IMR-90 (cell line): Measurements from ENCODE around the gene ATPAF2. TPM values are rescaled to one million over a fixed set of nuclear protein-coding genes. Genes with fewer than 3 reads are reported as not detected.

Experiments used
- ATAC-seq: fragments of 200-7000 bp; cut with Tn5 transposase; 2 replicates; pipeline ENCODE4 v1.9.1; 2020; ENCODE audit warnings: low read depth, mild to moderate bottlenecking, moderate library complexity
- BruUV-seq: library from RNA; stranded (reverse); fragments of 400-500 nt; replicated peaks from 2 replicates; lab custom pipeline; 2021; lab: Mats Ljungman, UMichigan
- CTCF ChIA-PET: fragments of 300-600 bp; formaldehyde crosslinking; extraction: SDS; loops from one replicate; lab custom pipeline; 2021; ENCODE audit warnings: antibody characterized with exemption; lab: Yijun Ruan, JAX
- POLR2A ChIA-PET: fragments of 300-600 bp; sonication (Branson Sonifier 250); formaldehyde crosslinking; loops from one replicate; lab custom pipeline; 2022; ENCODE audit warnings: antibody characterized with exemption; ENCODE audit not compliant: unreplicated experiment; lab: Charles Lee
- DNase-seq: peaks from one replicate; pipeline ENCODE4 v3.0.0; 2013
- H2AFZ ChIP-seq: replicated peaks from 2 replicates; pipeline ENCODE3; 2013; ENCODE audit warnings: low read length, mild to moderate bottlenecking; ENCODE audit not compliant: poor library complexity
- H2AK5ac ChIP-seq: 2 replicates; pipeline ENCODE4 v1.6.1; 2013; ENCODE audit warnings: low read depth, low read length, inconsistent platforms
- H2AK9ac ChIP-seq: replicated peaks from 2 replicates; pipeline ENCODE3; 2013; ENCODE audit warnings: mild to moderate bottlenecking, low read depth, low read length, moderate library complexity; ENCODE audit not compliant: poor library complexity
- H2BK120ac ChIP-seq: 2 replicates; pipeline ENCODE4 v1.6.1; 2013; ENCODE audit warnings: low read depth, low read length, inconsistent platforms
- H2BK15ac ChIP-seq: 3 replicates; pipeline ENCODE4 v1.6.1; 2013; ENCODE audit warnings: low read depth, low read length, inconsistent platforms
- H2BK20ac ChIP-seq: 2 replicates; pipeline ENCODE4 v1.6.1; 2013; ENCODE audit warnings: low read depth, mild to moderate bottlenecking, inconsistent platforms, low read length, moderate library complexity
- H2BK5ac ChIP-seq: 2 replicates; pipeline ENCODE4 v1.6.1; 2013; ENCODE audit warnings: mild to moderate bottlenecking, low read depth, low read length, inconsistent platforms; ENCODE audit not compliant: poor library complexity, severe bottlenecking
- H3K14ac ChIP-seq: replicated peaks from 2 replicates; pipeline ENCODE4 v1.6.1; 2013; ENCODE audit warnings: low read depth, low read length, inconsistent platforms
- H3K18ac ChIP-seq: 2 replicates; pipeline ENCODE4 v1.6.1; 2013; ENCODE audit warnings: low read depth, low read length, control low read depth
- H3K23ac ChIP-seq: 2 replicates; pipeline ENCODE4 v1.6.1; 2013; ENCODE audit warnings: low read depth, low read length, inconsistent platforms
- H3K27ac ChIP-seq: 2 replicates; pipeline ENCODE4 v1.5.1; 2013; ENCODE audit warnings: mild to moderate bottlenecking, control low read depth, low read length; ENCODE audit not compliant: insufficient read depth
- H3K27me3 ChIP-seq: 2 replicates; pipeline ENCODE4 v1.6.1; 2013; ENCODE audit warnings: low read length; ENCODE audit not compliant: control insufficient read depth, insufficient read depth
- H3K36me3 ChIP-seq: 2 replicates; pipeline ENCODE4 v1.6.1; 2013; ENCODE audit warnings: low read length, mixed read lengths; ENCODE audit not compliant: control insufficient read depth, insufficient read depth
- H3K4ac ChIP-seq: 2 replicates; pipeline ENCODE4 v1.6.1; 2013; ENCODE audit warnings: low read depth, low read length, inconsistent platforms
- H3K4me1 ChIP-seq: 2 replicates; pipeline ENCODE4 v1.6.1; 2013; ENCODE audit warnings: low read length, mixed read lengths; ENCODE audit not compliant: control insufficient read depth, insufficient read depth
- H3K4me2 ChIP-seq: 2 replicates; pipeline ENCODE4 v1.6.1; 2013; ENCODE audit warnings: low read depth, mild to moderate bottlenecking, control low read depth, low read length, moderate library complexity
- H3K4me3 ChIP-seq: 2 replicates; pipeline ENCODE4 v1.5.1; 2013; ENCODE audit warnings: low read depth, mild to moderate bottlenecking, control low read depth, low read length, moderate library complexity; ENCODE audit not compliant: insufficient read depth
- H3K56ac ChIP-seq: 2 replicates; pipeline ENCODE4 v1.6.1; 2013; ENCODE audit warnings: low read length, inconsistent platforms; ENCODE audit not compliant: insufficient read depth; ENCODE audit errors: extremely low read depth
- H3K79me1 ChIP-seq, 2 experiments: 2 replicates each; pipeline ENCODE4 v1.6.1; 2013; ENCODE audit warnings: low read length in 2 of 2, inconsistent platforms in 1 of 2, low read depth in 1 of 2
- H3K9ac ChIP-seq: 2 replicates; pipeline ENCODE4 v1.6.1; 2013; ENCODE audit warnings: low read depth, low read length, control low read depth
- H3K9me1 ChIP-seq: 2 replicates; pipeline ENCODE4 v1.6.1; 2013; ENCODE audit warnings: low read length, inconsistent platforms; ENCODE audit not compliant: insufficient read depth
- H3K9me3 ChIP-seq: 2 replicates; pipeline ENCODE4 v1.6.1; 2013; ENCODE audit warnings: low read length; ENCODE audit not compliant: control insufficient read depth, insufficient read depth
- H4K20me1 ChIP-seq: 2 replicates; pipeline ENCODE4 v1.6.1; 2013; ENCODE audit warnings: low read length, inconsistent platforms; ENCODE audit not compliant: insufficient read depth
- H4K5ac ChIP-seq: 2 replicates; pipeline ENCODE4 v1.6.1; 2013; ENCODE audit warnings: mild to moderate bottlenecking, low read depth, low read length, control low read depth
- H4K8ac ChIP-seq, 2 experiments: 2 replicates each; pipeline ENCODE4 v1.6.1; 2013; ENCODE audit warnings: low read depth in 2 of 2, low read length in 2 of 2, control low read depth in 1 of 2, inconsistent platforms in 1 of 2
- H4K91ac ChIP-seq: 2 replicates; pipeline ENCODE4 v1.6.1; 2013; ENCODE audit warnings: low read depth, low read length, inconsistent platforms; ENCODE audit not compliant: insufficient read depth
- BHLHE40 ChIP-seq: fragments of 150-350 bp; IDR thresholded peaks from 2 replicates; pipeline ENCODE4 v1.6.1; 2016; ENCODE audit warnings: mild to moderate bottlenecking, low read depth, low read length
- CEBPB ChIP-seq: IDR thresholded peaks from 2 replicates; pipeline ENCODE4 v1.6.1; 2012; ENCODE audit warnings: low read depth, low read length, improper control_type of control experiment
- CHD1 ChIP-seq: IDR thresholded peaks from 2 replicates; pipeline ENCODE4 v1.6.1; 2012; ENCODE audit warnings: low read depth, low read length, improper control_type of control experiment
- FOS ChIP-seq: fragments of 150-350 bp; IDR thresholded peaks from 2 replicates; pipeline ENCODE4 v1.6.1; 2016; ENCODE audit warnings: low read depth, low read length
- MAFK ChIP-seq: IDR thresholded peaks from 2 replicates; pipeline ENCODE4 v1.6.1; 2012; ENCODE audit warnings: low read depth, low read length, improper control_type of control experiment
- MXI1 ChIP-seq: IDR thresholded peaks from 2 replicates; pipeline ENCODE4 v1.6.1; 2012; ENCODE audit warnings: low read depth, mild to moderate bottlenecking, low read length, moderate library complexity, borderline replicate concordance
- NFE2L2 ChIP-seq: fragments of 150-350 bp; IDR thresholded peaks from 2 replicates; pipeline ENCODE4 v1.6.1; 2016; ENCODE audit warnings: low read depth, mild to moderate bottlenecking, low read length
- POLR2A ChIP-seq: IDR thresholded peaks from 2 replicates; pipeline ENCODE4 v1.6.1; 2012; ENCODE audit warnings: mild to moderate bottlenecking, low read depth, low read length
- RCOR1 ChIP-seq: IDR thresholded peaks from 2 replicates; pipeline ENCODE4 v1.6.1; 2012; ENCODE audit warnings: mild to moderate bottlenecking, low read length, improper control_type of control experiment; ENCODE audit not compliant: insufficient replicate concordance
- RFX5 ChIP-seq: IDR thresholded peaks from 2 replicates; pipeline ENCODE4 v1.8.0; 2012; ENCODE audit warnings: low read depth, mild to moderate bottlenecking, low read length, moderate library complexity
- SMC3 ChIP-seq: fragments of 150-350 bp; IDR thresholded peaks from 2 replicates; pipeline ENCODE4 v1.6.1; 2016; ENCODE audit warnings: low read depth, mild to moderate bottlenecking, antibody characterized with exemption, low read length, moderate library complexity
- WGBS, 2 experiments: methylation state at CpG; one replicate each; pipeline versions ENCODE4 v1.1.5 to v1.1.7; 2013; ENCODE audit warnings: missing lambda C conversion rate in 2 of 2; ENCODE audit not compliant: insufficient read length in 1 of 2; ENCODE audit errors: extremely low coverage in 2 of 2; 5-methylcytosine and 5-hydroxymethylcytosine counted together
- dilution Hi-C: fragments of 300-500 bp; cut with HindIII; formaldehyde crosslinking; loops from one replicate; pipeline ENCODE4 v1.14.3; 2018; ENCODE audit warnings: low sequenced_read_pairs; ENCODE audit not compliant: unreplicated experiment
- in situ Hi-C: fragments of 300-500 bp; cut with MboI; formaldehyde crosslinking; loops from 3 replicates; pipeline ENCODE4 v1.14.3; 2019; ENCODE audit warnings: low sequenced_read_pairs, inconsistent platforms, mixed read lengths
- intact Hi-C: fragments of 100-400 bp; cut with micrococcal nuclease; formaldehyde crosslinking; loops from 2 replicates; pipeline ENCODE4 v1.10.0; 2022
- polyA plus RNA-seq, 3 experiments: library from polyadenylated mRNA; depleted of rRNA; stranded (reverse); fragments of >200 nt; gene quantifications; 2 replicates each; pipeline ENCODE4 v1.2.3, GENCODE V29; 2012; ENCODE audit warnings: low replicate concordance in 1 of 3
- total RNA-seq: library from RNA; depleted of rRNA; stranded (reverse); fragments of >200 nt; gene quantifications from 2 replicates; pipeline ENCODE4 v1.2.3, GENCODE V29; 2012
- TF ChIP-seq, protein P1 (sequence below): conservative IDR thresholded peaks from 2 replicates; pipeline ENCODE4 v1.5.1; 2012; ENCODE audit warnings: mild to moderate bottlenecking, low read depth, low read length, improper control_type of control experiment
- TF ChIP-seq, protein P2 (sequence below): fragments of 150-350 bp; IDR thresholded peaks from 2 replicates; pipeline ENCODE4 v1.6.1; 2017; ENCODE audit warnings: mild to moderate bottlenecking, antibody characterized with exemption, low read length, low read depth
- TF ChIP-seq, protein P3 (sequence below): fragments of 150-350 bp; IDR thresholded peaks from 2 replicates; pipeline ENCODE4 v1.6.1; 2016; ENCODE audit warnings: low read depth, mild to moderate bottlenecking, low read length, moderate library complexity, borderline replicate concordance

Gene ATPAF2
- total and polyA plus RNA-seq, 2 of the 4 experiments (the other 2 are of a cell fraction) = 19.5 to 27.6 TPM

DNA sequence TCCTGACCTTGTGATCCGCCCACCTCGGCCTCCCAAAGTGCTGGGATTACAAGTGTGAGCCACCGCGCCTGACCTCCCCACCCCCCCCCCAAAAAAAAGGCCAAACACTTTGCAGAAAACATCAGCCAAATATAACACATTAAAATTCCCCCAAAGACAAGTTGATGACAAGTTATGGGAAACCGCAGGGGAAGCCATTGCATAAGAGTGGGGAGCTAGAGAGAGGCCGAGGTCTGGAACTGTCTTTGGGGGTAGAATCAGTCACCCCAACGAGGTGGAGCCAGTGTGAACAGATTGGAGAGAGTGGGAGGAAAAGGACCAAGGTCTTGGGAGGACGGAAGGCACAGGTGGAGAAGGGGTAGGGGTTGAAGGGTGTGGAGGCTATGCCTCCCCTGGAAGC, 63.5 kb downstream of the ATPAF2 start:
- no peak overlapping the region for H2AK9ac ChIP-seq
- H3K4ac ChIP-seq = no peak overlapping the region
- in situ Hi-C loops (no loop called here), dilution Hi-C loops (no loop called here), intact Hi-C loops (no loop called here)
- no peak overlapping the region for H2BK120ac ChIP-seq
- no peak overlapping the region for H3K27ac ChIP-seq
- ChIA-PET CTCF (no interaction called here), POLR2A (no interaction called here)
- peaks cover 5% of the 10 kb centered on the region; the same call in 1 of the 2 replicates for H3K9me1 ChIP-seq
- peaks cover 11% of the 10 kb centered on the region; the same call in 1 of the 2 replicates for H4K20me1 ChIP-seq
- H2BK15ac ChIP-seq = no peak overlapping the region
- WGBS, 2 experiments = 100% methylated on average over 1 of the region's 8 CpGs; no CpG with 5 or more reads in 1 of the 2 experiments
- no peak overlapping the region for H2AFZ ChIP-seq
- no peak overlapping the region for H2BK20ac ChIP-seq
- TF ChIP-seq, protein P1, sequence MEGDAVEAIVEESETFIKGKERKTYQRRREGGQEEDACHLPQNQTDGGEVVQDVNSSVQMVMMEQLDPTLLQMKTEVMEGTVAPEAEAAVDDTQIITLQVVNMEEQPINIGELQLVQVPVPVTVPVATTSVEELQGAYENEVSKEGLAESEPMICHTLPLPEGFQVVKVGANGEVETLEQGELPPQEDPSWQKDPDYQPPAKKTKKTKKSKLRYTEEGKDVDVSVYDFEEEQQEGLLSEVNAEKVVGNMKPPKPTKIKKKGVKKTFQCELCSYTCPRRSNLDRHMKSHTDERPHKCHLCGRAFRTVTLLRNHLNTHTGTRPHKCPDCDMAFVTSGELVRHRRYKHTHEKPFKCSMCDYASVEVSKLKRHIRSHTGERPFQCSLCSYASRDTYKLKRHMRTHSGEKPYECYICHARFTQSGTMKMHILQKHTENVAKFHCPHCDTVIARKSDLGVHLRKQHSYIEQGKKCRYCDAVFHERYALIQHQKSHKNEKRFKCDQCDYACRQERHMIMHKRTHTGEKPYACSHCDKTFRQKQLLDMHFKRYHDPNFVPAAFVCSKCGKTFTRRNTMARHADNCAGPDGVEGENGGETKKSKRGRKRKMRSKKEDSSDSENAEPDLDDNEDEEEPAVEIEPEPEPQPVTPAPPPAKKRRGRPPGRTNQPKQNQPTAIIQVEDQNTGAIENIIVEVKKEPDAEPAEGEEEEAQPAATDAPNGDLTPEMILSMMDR = no peak
- TF ChIP-seq CHD1 (no peak), MAFK (no peak), MXI1 (no peak), FOS (no peak), SMC3 (no peak), RFX5 (no peak), NFE2L2 (no peak), RCOR1 (no peak), BHLHE40 (no peak), CEBPB (no peak), POLR2A (no peak)
- TF ChIP-seq, protein P2, sequence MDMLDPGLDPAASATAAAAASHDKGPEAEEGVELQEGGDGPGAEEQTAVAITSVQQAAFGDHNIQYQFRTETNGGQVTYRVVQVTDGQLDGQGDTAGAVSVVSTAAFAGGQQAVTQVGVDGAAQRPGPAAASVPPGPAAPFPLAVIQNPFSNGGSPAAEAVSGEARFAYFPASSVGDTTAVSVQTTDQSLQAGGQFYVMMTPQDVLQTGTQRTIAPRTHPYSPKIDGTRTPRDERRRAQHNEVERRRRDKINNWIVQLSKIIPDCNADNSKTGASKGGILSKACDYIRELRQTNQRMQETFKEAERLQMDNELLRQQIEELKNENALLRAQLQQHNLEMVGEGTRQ = no peak
- TF ChIP-seq, protein P3, sequence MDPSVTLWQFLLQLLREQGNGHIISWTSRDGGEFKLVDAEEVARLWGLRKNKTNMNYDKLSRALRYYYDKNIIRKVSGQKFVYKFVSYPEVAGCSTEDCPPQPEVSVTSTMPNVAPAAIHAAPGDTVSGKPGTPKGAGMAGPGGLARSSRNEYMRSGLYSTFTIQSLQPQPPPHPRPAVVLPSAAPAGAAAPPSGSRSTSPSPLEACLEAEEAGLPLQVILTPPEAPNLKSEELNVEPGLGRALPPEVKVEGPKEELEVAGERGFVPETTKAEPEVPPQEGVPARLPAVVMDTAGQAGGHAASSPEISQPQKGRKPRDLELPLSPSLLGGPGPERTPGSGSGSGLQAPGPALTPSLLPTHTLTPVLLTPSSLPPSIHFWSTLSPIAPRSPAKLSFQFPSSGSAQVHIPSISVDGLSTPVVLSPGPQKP = no peak
- no peak overlapping the region for H2AK5ac ChIP-seq
- H3K9me3 ChIP-seq = no peaks in the 10 kb centered on the region
- H3K79me1 ChIP-seq = peaks cover 7 to 18% of the 10 kb centered on the region in 2 experiments
- no peak overlapping the region for H2BK5ac ChIP-seq
- ATAC-seq (no peak), DNase-seq (no peak)
- H3K23ac ChIP-seq = no peak overlapping the region
- H3K4me2 ChIP-seq = no peak overlapping the region
- H3K4me3 ChIP-seq = no peak overlapping the region
- H4K5ac ChIP-seq = no peak overlapping the region
- H4K91ac ChIP-seq = no peak overlapping the region
- BruUV-seq = no TSS peak
- H3K18ac ChIP-seq = no peak overlapping the region
- H3K27me3 ChIP-seq = no peaks in the 10 kb centered on the region; the same call in 1 of the 2 replicates
- H3K9ac ChIP-seq = no peak overlapping the region
- peaks cover 8% of the 10 kb centered on the region for H3K4me1 ChIP-seq
- H4K8ac ChIP-seq = no peak overlapping the region
- H3K56ac ChIP-seq = no peak overlapping the region
- no peaks in the 10 kb centered on the region for H3K36me3 ChIP-seq
- no peak overlapping the region for H3K14ac ChIP-seq
